GM23338 (cell line): ENCODE data around the gene EPB41L5. TPM values are rescaled to one million over a fixed set of nuclear protein-coding genes. Genes with fewer than 3 reads are reported as not detected.

Experiments used
- ATAC-seq: fragments of 200-7000 bp; cut with Tn5 transposase; 3 replicates; pipeline ENCODE4 v1.9.1; 2020
- DNase-seq: peaks from one replicate; pipeline ENCODE4 v3.0.0-alpha.2; 2015; ENCODE audit warnings: low spot score
- H2AFZ ChIP-seq: fragments of 200-600 bp; sonication (generic); 2 replicates; pipeline ENCODE4 v1.8.0; 2016; ENCODE audit warnings: antibody characterized with exemption, mild to moderate bottlenecking, moderate library complexity
- H3F3A ChIP-seq: fragments of 200-600 bp; sonication (generic); replicated peaks from 2 replicates; pipeline ENCODE4 v1.8.0; 2017; ENCODE audit warnings: antibody characterized with exemption, mixed run types, low read depth
- H3K27ac ChIP-seq: fragments of 200-600 bp; sonication (generic); 2 replicates; pipeline ENCODE4 v1.6.1; 2016; ENCODE audit warnings: low read depth
- H3K27me3 ChIP-seq: fragments of 200-600 bp; sonication (generic); 2 replicates; pipeline ENCODE4 v1.8.0; 2016; ENCODE audit warnings: mild to moderate bottlenecking, mixed run types, moderate library complexity; ENCODE audit not compliant: insufficient read depth
- H3K36me3 ChIP-seq: fragments of 200-600 bp; sonication (generic); 2 replicates; pipeline ENCODE4 v1.8.0; 2016; ENCODE audit warnings: mild to moderate bottlenecking; ENCODE audit not compliant: insufficient read depth
- H3K4me1 ChIP-seq: fragments of 200-600 bp; sonication (generic); 2 replicates; pipeline ENCODE4 v1.8.0; 2016; ENCODE audit warnings: mild to moderate bottlenecking, moderate library complexity; ENCODE audit not compliant: insufficient read depth
- H3K4me2 ChIP-seq: fragments of 200-600 bp; sonication (generic); 2 replicates; pipeline ENCODE4 v1.7.1; 2017; ENCODE audit warnings: mixed run types
- H3K4me3 ChIP-seq: fragments of 200-600 bp; sonication (generic); 2 replicates; pipeline ENCODE4 v1.6.1; 2016; ENCODE audit warnings: mixed run types
- H3K79me2 ChIP-seq: fragments of 200-600 bp; sonication (generic); replicated peaks from 2 replicates; pipeline ENCODE4 v1.8.0; 2017; ENCODE audit warnings: mild to moderate bottlenecking; ENCODE audit not compliant: insufficient read depth
- H3K9me2 ChIP-seq: fragments of 200-600 bp; sonication (generic); 2 replicates; pipeline ENCODE4 v1.8.0; 2017; ENCODE audit not compliant: insufficient read depth
- H4K20me1 ChIP-seq: fragments of 200-600 bp; sonication (generic); replicated peaks from 2 replicates; pipeline ENCODE4 v1.8.0; 2017; ENCODE audit warnings: mild to moderate bottlenecking; ENCODE audit not compliant: insufficient read depth
- H3K27ac Mint-ChIP-seq: 2 replicates; pipeline ENCODE4 v1.8.0; 2020; ENCODE audit warnings: inconsistent platforms, mild to moderate bottlenecking, moderate library complexity, mixed read lengths
- H3K27me3 Mint-ChIP-seq: 3 replicates; pipeline ENCODE4 v1.8.0; 2022; ENCODE audit warnings: low read depth, mild to moderate bottlenecking, moderate library complexity, mixed read lengths, inconsistent platforms; ENCODE audit not compliant: insufficient read depth, poor library complexity
- H3K36me3 Mint-ChIP-seq: 3 replicates; pipeline ENCODE4 v1.8.0; 2021; ENCODE audit warnings: low read depth, mild to moderate bottlenecking, inconsistent platforms, moderate library complexity, mixed read lengths
- H3K4me1 Mint-ChIP-seq: 3 replicates; pipeline ENCODE4 v1.8.0; 2020; ENCODE audit warnings: mild to moderate bottlenecking, inconsistent platforms, mixed read lengths
- H3K4me3 Mint-ChIP-seq: 3 replicates; pipeline ENCODE4 v1.8.0; 2021; ENCODE audit warnings: moderate library complexity, mild to moderate bottlenecking, inconsistent platforms, mixed read lengths
- H3K9me3 Mint-ChIP-seq: 3 replicates; pipeline ENCODE4 v1.8.0; 2020; ENCODE audit warnings: moderate library complexity, mild to moderate bottlenecking, inconsistent platforms, mixed read lengths
- JUNB ChIP-seq: IDR thresholded peaks from one replicate; pipeline ENCODE4 v1.6.1; 2016; ENCODE audit warnings: antibody characterized with exemption; ENCODE audit not compliant: unreplicated experiment
- POLR2AphosphoS5 ChIP-seq: IDR thresholded peaks from 2 replicates; pipeline ENCODE4 v1.6.1; 2016; ENCODE audit warnings: antibody characterized with exemption, low read depth
- STAT1 ChIP-seq: IDR thresholded peaks from one replicate; pipeline ENCODE4 v1.6.1; 2016; ENCODE audit warnings: antibody characterized with exemption; ENCODE audit not compliant: unreplicated experiment
- ZNF331 ChIP-seq: fragments of 250-450 bp; sonication (Bioruptor Pico); IDR thresholded peaks from 2 replicates; pipeline ENCODE4 v1.5.0; 2020; ENCODE audit warnings: low read depth, mild to moderate bottlenecking, moderate library complexity
- polyA plus RNA-seq: library from polyadenylated mRNA; unstranded; fragments of >200 nt; fragmentation: Nextera tagmentation; extraction: Ambion mirVana; gene quantifications from 2 replicates; pipeline ENCODE4 v1.2.1, GENCODE V29; 2016
- total RNA-seq: library from RNA; depleted of rRNA; stranded (reverse); fragments of >200 nt; shearing (Covaris generic); gene quantifications from 2 replicates; pipeline ENCODE4 v1.2.3, GENCODE V29; 2014
- TF ChIP-seq, protein P1 (sequence below): IDR thresholded peaks from one replicate; pipeline ENCODE4 v1.6.1; 2018; ENCODE audit warnings: antibody characterized with exemption; ENCODE audit not compliant: unreplicated experiment
- TF ChIP-seq, protein P2 (sequence below): IDR thresholded peaks from 2 replicates; pipeline ENCODE4 v1.6.1; 2016; ENCODE audit warnings: antibody characterized with exemption
- TF ChIP-seq, protein P3 (sequence below): fragments of 250-450 bp; sonication (Bioruptor Pico); IDR thresholded peaks from 2 replicates; pipeline ENCODE4 v1.5.0; 2020; ENCODE audit warnings: mild to moderate bottlenecking, moderate library complexity

Gene EPB41L5
- total and polyA plus RNA-seq, 2 experiments from 2014 or later = 15.5 to 35.4 TPM

DNA sequence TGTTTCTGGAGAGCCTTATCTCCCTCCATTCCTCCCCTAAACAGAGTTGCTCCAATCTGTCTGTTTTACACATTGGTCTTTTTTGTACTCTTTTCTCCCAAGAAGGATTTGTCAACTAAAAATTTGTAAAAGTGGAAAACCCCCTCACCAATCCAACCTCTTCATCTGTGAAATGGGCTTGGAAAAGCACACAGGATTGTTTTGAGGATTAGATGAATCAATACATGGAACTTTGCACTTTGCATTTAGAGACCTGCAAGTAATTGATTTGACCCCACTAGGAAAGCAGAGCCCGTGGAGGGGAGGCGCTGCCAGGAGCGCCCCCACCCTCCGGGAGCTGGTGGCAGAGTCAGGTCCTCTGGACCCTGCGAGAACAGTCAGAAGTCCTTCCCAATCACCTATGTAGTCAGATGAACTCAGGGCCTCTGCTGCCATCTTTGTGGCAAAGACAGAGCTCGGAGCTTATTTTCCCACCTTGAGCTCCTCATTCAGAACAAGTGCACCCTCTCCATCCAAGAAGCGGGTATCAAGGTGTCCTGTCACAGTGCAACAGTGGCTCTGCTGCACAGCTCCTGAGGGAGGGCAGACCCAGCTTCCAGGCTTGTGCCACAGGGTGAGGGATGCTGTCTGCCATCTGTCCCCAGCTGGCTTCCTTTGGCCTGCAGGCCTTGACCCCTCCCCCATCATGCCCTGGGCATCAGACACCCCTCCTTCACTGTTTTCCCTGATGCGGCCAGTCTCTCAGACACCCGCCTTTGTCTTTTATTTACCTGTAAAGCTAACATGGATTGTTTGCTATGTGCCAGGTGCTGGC lies 212.1 kb downstream of the EPB41L5 start:
- H3K36me3 ChIP-seq = no peaks in the 10 kb centered on the region; the same call in 1 of the 2 replicates
- H3K27ac ChIP-seq = no peak overlapping the region
- ATAC-seq = no peak
- H3K27ac Mint-ChIP-seq = no peak overlapping the region
- H3F3A ChIP-seq = no peaks in the 10 kb centered on the region
- H2AFZ ChIP-seq = no peak overlapping the region
- TF ChIP-seq STAT1 (no peak), POLR2AphosphoS5 (no peak)
- TF ChIP-seq, protein P1, sequence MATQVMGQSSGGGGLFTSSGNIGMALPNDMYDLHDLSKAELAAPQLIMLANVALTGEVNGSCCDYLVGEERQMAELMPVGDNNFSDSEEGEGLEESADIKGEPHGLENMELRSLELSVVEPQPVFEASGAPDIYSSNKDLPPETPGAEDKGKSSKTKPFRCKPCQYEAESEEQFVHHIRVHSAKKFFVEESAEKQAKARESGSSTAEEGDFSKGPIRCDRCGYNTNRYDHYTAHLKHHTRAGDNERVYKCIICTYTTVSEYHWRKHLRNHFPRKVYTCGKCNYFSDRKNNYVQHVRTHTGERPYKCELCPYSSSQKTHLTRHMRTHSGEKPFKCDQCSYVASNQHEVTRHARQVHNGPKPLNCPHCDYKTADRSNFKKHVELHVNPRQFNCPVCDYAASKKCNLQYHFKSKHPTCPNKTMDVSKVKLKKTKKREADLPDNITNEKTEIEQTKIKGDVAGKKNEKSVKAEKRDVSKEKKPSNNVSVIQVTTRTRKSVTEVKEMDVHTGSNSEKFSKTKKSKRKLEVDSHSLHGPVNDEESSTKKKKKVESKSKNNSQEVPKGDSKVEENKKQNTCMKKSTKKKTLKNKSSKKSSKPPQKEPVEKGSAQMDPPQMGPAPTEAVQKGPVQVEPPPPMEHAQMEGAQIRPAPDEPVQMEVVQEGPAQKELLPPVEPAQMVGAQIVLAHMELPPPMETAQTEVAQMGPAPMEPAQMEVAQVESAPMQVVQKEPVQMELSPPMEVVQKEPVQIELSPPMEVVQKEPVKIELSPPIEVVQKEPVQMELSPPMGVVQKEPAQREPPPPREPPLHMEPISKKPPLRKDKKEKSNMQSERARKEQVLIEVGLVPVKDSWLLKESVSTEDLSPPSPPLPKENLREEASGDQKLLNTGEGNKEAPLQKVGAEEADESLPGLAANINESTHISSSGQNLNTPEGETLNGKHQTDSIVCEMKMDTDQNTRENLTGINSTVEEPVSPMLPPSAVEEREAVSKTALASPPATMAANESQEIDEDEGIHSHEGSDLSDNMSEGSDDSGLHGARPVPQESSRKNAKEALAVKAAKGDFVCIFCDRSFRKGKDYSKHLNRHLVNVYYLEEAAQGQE = no peak
- TF ChIP-seq, protein P2, sequence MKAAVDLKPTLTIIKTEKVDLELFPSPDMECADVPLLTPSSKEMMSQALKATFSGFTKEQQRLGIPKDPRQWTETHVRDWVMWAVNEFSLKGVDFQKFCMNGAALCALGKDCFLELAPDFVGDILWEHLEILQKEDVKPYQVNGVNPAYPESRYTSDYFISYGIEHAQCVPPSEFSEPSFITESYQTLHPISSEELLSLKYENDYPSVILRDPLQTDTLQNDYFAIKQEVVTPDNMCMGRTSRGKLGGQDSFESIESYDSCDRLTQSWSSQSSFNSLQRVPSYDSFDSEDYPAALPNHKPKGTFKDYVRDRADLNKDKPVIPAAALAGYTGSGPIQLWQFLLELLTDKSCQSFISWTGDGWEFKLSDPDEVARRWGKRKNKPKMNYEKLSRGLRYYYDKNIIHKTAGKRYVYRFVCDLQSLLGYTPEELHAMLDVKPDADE = no peak
- no peaks in the 10 kb centered on the region; the same call in 1 of the 2 replicates for H3K4me1 ChIP-seq
- peaks cover 29% of the 10 kb centered on the region for H3K27me3 ChIP-seq
- peaks cover 6% of the 10 kb centered on the region; the same call in 1 of the 2 replicates for H3K9me2 ChIP-seq
- no peak overlapping the region for H3K4me2 ChIP-seq
- peaks cover 20% of the 10 kb centered on the region for H3K36me3 Mint-ChIP-seq
- no peak overlapping the region; the same call in 2 of the 3 replicates for H3K4me3 Mint-ChIP-seq
- H3K27me3 Mint-ChIP-seq = peaks cover 35% of the 10 kb centered on the region
- peaks cover 14% of the 10 kb centered on the region for H3K79me2 ChIP-seq
- peaks cover 18% of the 10 kb centered on the region for H3K4me1 Mint-ChIP-seq
- DNase-seq = no peak
- no peak overlapping the region for H3K4me3 ChIP-seq
- peaks cover 13% of the 10 kb centered on the region for H3K9me3 Mint-ChIP-seq
- peaks cover 11% of the 10 kb centered on the region; the same call in 1 of the 2 replicates for H4K20me1 ChIP-seq

DNA sequence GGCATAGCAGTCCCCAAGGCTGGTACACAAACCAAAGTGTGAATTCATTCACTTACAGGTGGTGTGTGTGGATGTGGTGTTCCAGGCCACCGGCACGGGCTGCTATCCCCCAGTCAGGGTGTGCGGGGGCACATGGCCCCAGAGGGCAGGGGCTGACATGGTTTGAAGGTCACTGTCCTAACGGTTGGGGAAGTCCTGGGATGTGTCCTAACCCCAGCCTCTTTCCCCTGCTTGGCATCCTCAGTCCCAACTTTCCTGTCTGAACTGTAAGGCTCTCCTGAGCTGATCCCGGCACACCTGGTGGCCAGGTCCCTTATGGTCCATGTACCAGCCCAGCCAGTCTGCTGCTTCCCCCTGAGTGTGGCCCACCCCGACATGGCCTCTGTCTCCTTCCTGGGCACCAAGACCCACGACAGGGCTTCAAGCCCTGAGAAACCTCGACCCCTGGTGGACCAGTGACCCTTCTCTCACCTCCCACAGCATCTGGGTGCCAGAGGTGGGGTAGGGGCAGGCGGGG lies 212.7 kb downstream of the EPB41L5 start:
- peaks cover 20% of the 10 kb centered on the region for H3K36me3 Mint-ChIP-seq
- Histone ChIP-seq H3K4me3 (no peak overlapping the region), H2AFZ (no peak overlapping the region), H3K9me2 (peaks cover 6% of the 10 kb centered on the region; the same call in 1 of the 2 replicates), H3K4me2 (no peak overlapping the region), H3F3A (no peaks in the 10 kb centered on the region), H3K27ac (no peak overlapping the region), H3K27me3 (peaks cover 29% of the 10 kb centered on the region), H3K36me3 (no peaks in the 10 kb centered on the region; the same call in 1 of the 2 replicates), H4K20me1 (peaks cover 11% of the 10 kb centered on the region; the same call in 1 of the 2 replicates), H3K79me2 (peaks cover 12% of the 10 kb centered on the region), H3K4me1 (no peaks in the 10 kb centered on the region; the same call in 1 of the 2 replicates)
- no peak overlapping the region for H3K4me3 Mint-ChIP-seq
- H3K4me1 Mint-ChIP-seq = peaks cover 18% of the 10 kb centered on the region
- peaks cover 13% of the 10 kb centered on the region for H3K9me3 Mint-ChIP-seq
- H3K27ac Mint-ChIP-seq = no peak overlapping the region
- DNase-seq (no peak), ATAC-seq (no peak)
- peaks cover 35% of the 10 kb centered on the region for H3K27me3 Mint-ChIP-seq
- TF ChIP-seq ZNF331 (CRISPR knock-in tag) (no peak), JUNB (no peak)
- TF ChIP-seq, protein P3, sequence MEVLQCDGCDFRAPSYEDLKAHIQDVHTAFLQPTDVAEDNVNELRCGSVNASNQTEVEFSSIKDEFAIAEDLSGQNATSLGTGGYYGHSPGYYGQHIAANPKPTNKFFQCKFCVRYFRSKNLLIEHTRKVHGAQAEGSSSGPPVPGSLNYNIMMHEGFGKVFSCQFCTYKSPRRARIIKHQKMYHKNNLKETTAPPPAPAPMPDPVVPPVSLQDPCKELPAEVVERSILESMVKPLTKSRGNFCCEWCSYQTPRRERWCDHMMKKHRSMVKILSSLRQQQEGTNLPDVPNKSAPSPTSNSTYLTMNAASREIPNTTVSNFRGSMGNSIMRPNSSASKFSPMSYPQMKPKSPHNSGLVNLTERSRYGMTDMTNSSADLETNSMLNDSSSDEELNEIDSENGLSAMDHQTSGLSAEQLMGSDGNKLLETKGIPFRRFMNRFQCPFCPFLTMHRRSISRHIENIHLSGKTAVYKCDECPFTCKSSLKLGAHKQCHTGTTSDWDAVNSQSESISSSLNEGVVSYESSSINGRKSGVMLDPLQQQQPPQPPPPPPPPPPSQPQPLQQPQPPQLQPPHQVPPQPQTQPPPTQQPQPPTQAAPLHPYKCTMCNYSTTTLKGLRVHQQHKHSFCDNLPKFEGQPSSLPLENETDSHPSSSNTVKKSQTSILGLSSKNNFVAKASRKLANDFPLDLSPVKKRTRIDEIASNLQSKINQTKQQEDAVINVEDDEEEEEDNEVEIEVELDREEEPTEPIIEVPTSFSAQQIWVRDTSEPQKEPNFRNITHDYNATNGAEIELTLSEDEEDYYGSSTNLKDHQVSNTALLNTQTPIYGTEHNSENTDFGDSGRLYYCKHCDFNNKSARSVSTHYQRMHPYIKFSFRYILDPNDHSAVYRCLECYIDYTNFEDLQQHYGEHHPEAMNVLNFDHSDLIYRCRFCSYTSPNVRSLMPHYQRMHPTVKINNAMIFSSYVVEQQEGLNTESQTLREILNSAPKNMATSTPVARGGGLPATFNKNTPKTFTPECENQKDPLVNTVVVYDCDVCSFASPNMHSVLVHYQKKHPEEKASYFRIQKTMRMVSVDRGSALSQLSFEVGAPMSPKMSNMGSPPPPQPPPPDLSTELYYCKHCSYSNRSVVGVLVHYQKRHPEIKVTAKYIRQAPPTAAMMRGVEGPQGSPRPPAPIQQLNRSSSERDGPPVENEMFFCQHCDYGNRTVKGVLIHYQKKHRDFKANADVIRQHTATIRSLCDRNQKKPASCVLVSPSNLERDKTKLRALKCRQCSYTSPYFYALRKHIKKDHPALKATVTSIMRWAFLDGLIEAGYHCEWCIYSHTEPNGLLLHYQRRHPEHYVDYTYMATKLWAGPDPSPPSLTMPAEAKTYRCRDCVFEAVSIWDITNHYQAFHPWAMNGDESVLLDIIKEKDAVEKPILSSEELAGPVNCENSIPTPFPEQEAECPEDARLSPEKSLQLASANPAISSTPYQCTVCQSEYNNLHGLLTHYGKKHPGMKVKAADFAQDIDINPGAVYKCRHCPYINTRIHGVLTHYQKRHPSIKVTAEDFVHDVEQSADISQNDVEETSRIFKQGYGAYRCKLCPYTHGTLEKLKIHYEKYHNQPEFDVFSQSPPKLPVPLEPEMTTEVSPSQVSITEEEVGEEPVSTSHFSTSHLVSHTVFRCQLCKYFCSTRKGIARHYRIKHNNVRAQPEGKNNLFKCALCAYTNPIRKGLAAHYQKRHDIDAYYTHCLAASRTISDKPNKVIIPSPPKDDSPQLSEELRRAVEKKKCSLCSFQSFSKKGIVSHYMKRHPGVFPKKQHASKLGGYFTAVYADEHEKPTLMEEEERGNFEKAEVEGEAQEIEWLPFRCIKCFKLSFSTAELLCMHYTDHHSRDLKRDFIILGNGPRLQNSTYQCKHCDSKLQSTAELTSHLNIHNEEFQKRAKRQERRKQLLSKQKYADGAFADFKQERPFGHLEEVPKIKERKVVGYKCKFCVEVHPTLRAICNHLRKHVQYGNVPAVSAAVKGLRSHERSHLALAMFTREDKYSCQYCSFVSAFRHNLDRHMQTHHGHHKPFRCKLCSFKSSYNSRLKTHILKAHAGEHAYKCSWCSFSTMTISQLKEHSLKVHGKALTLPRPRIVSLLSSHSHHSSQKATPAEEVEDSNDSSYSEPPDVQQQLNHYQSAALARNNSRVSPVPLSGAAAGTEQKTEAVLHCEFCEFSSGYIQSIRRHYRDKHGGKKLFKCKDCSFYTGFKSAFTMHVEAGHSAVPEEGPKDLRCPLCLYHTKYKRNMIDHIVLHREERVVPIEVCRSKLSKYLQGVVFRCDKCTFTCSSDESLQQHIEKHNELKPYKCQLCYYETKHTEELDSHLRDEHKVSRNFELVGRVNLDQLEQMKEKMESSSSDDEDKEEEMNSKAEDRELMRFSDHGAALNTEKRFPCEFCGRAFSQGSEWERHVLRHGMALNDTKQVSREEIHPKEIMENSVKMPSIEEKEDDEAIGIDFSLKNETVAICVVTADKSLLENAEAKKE (CRISPR knock-in tag) = no peak
